ENCODE data around the gene KRT3. TPM values are rescaled to one million over a fixed set of nuclear protein-coding genes. Genes with fewer than 3 reads are reported as not detected.

KRT3 gene
- total RNA-seq, 2 experiments from 2014 or later, result not detected

DNA sequence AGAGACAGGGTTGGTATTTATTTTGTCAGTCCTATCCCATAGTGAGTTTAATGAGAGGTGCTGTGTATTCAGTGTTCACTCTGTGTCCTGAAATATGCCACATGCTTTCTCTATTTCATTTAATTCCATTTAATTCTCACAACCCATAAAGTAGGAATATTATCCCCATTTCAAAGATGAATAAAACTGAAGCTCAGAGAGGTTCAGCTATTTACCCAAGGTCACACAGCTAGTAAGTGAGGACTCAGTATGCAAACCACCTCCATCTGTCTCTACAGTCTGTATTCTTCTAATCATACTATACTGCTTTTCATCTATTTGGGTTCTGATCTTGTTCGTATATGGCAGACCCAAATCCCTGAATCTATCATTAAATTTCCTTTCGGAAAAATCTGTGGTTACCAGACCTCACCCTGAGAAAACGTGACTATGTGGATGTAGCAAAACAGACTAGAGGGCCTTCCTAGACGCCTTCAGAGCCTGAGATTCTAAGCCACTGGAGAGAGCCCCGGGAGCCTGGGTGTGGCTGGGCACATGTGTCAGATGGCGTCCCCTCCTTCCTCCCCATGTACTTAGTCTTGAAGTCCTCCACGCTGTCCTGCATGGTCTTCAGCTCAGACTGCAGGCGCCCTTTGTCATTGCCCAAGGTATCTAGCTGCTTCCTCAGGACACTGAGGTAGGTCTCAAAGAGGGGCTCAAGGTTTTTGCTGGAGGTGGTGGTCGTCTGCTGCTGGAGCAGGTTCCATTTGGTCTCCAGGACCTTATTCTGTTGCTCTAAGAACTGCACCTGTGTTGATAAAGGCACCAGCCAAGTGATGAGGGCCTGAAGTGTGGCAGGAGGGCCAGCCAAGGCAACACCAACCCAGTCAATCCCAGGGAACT is 15.5 kb upstream of the KRT3 start:
- Mint-ChIP-seq H3K27me3 (no peaks in the 10 kb centered on the region), H3K4me3 (no peak overlapping the region), H3K27ac (no peak overlapping the region), H3K9me3 (no peaks in the 10 kb centered on the region), H3K4me1 (ENCODE audit: low read depth) (no peaks in the 10 kb centered on the region), H3K36me3 (ENCODE audit: low read depth) (no peaks in the 10 kb centered on the region)
- TF ChIP-seq, protein P1, sequence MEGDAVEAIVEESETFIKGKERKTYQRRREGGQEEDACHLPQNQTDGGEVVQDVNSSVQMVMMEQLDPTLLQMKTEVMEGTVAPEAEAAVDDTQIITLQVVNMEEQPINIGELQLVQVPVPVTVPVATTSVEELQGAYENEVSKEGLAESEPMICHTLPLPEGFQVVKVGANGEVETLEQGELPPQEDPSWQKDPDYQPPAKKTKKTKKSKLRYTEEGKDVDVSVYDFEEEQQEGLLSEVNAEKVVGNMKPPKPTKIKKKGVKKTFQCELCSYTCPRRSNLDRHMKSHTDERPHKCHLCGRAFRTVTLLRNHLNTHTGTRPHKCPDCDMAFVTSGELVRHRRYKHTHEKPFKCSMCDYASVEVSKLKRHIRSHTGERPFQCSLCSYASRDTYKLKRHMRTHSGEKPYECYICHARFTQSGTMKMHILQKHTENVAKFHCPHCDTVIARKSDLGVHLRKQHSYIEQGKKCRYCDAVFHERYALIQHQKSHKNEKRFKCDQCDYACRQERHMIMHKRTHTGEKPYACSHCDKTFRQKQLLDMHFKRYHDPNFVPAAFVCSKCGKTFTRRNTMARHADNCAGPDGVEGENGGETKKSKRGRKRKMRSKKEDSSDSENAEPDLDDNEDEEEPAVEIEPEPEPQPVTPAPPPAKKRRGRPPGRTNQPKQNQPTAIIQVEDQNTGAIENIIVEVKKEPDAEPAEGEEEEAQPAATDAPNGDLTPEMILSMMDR (IDR thresholded peaks at IDR 0.05), result no peak
- no peak for DNase-seq
- ATAC-seq, result no peak
- intact Hi-C loops (cut with micrococcal nuclease), result no loop called here
- ChIA-PET POLR2A (no interaction called here), CTCF (no interaction called here)

DNA sequence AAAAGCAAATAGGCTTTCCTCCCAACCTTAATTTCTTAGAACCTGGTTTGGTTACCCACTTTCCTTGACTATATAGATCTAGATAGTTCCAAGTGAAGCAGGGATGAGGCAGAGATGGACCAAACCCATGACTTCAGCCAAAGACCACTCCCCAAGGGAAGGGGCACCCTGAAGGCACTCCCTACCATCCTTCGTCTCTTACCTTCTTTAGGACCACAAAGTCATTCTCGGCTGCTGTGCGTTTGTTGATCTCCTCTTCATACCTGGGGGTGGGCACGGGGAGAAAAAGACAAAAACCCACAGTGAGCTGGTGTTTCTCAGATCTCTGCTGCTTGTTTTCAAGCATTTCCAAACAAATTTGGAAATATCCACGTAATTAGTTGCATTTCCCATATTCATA is 14.6 kb upstream of the KRT3 start:
- H3K36me3 Mint-ChIP-seq (ENCODE audit: low read depth), result no peaks in the 10 kb centered on the region
- H3K4me1 Mint-ChIP-seq (ENCODE audit: low read depth), result no peaks in the 10 kb centered on the region
- no peaks in the 10 kb centered on the region for H3K9me3 Mint-ChIP-seq
- CTCF ChIA-PET, result no interaction called here
- POLR2A ChIA-PET, result no interaction called here
- H3K27me3 Mint-ChIP-seq, result peaks cover 1% of the 10 kb centered on the region
- no peak for ATAC-seq
- no peak overlapping the region for H3K4me3 Mint-ChIP-seq
- DNase-seq, result no peak
- TF ChIP-seq, protein P1 (IDR thresholded peaks at IDR 0.05), result no peak
- intact Hi-C loops (cut with micrococcal nuclease), result no loop called here
- no peak overlapping the region for H3K27ac Mint-ChIP-seq

DNA sequence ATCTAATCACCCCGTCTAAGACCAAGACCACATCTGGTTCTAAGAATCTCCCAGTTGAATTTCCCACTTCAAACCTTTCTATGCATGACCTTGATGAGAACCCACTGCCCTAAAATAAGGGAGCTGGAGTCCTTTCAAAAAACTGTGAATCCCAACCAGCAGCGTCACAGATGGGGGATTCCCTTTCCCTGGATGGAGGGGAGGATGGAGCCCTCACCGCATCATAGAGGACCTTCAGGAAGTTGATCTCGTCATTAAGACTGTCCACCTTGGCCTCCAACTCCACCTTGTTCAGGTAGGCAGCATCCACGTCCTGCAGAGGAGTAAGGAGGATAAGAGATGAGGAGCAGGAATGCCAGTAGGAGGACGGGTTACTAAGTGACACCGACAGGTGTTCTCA is 13.2 kb upstream of the KRT3 start:
- ATAC-seq (no peak), DNase-seq (no peak)
- TF ChIP-seq, protein P1 (IDR thresholded peaks at IDR 0.05), result no peak
- no peaks in the 10 kb centered on the region for H3K4me1 Mint-ChIP-seq (ENCODE audit: low read depth)
- ChIA-PET CTCF (no interaction called here), POLR2A (no interaction called here)
- H3K9me3 Mint-ChIP-seq, result no peaks in the 10 kb centered on the region
- peaks cover 1% of the 10 kb centered on the region for H3K27me3 Mint-ChIP-seq
- H3K4me3 Mint-ChIP-seq, result no peak overlapping the region
- no peaks in the 10 kb centered on the region for H3K36me3 Mint-ChIP-seq (ENCODE audit: low read depth)
- H3K27ac Mint-ChIP-seq, result no peak overlapping the region
- intact Hi-C loops (cut with micrococcal nuclease), result no loop called here

DNA sequence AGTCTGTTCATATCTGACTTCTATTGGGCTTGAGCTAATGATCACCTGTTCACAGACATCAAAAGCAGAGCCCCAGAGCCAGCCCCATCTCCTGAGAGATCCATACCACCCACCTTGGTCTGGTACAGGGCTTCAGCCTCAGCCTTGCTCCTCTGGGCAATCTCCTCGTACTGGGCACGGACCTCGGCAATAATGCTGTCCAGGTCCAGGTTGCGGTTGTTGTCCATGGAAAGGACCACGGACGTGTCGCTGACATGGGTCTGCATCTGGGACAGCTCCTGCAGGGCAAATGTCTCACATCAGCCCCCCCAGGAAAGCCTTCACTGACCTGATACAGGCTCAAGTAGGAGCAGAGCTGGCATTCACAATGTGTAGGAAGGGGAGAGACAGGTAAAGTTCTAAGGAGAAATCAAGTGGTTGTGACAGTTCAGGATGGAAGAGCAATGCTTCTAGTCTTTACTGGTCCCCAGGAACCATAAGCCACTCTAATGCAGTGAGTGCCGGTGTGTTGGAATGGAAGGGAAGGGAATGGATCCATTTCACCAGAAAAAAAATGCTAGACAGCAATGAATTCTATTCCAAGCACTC is 12.8 kb upstream of the KRT3 start:
- TF ChIP-seq, protein P1 (IDR thresholded peaks at IDR 0.05), result no peak
- DNase-seq, result no peak
- Mint-ChIP-seq H3K4me3 (no peak overlapping the region), H3K27me3 (peaks cover 1% of the 10 kb centered on the region), H3K4me1 (ENCODE audit: low read depth) (no peaks in the 10 kb centered on the region), H3K27ac (no peak overlapping the region), H3K9me3 (no peaks in the 10 kb centered on the region), H3K36me3 (ENCODE audit: low read depth) (no peaks in the 10 kb centered on the region)
- CTCF ChIA-PET, result interaction anchor here (1.0 kb wide), 1 partner anchor 72 kb away, joined by 3 read pairs; no protein-coding TSS in a partner anchor
- POLR2A ChIA-PET, result no interaction called here
- intact Hi-C loops (cut with micrococcal nuclease), result no loop called here
- ATAC-seq, result no peak

All from activated CD8-positive, alpha-beta T cell treated with anti-CD3 and anti-CD28 coated beads for 36 hours (primary cell).